ENCODE data around the gene DYNC1H1.

GRCh38 chr14:101991352-101991751 is 27.0 kb downstream of the DYNC1H1 start:
- no peak for TF ChIP-seq POLR2A (IDR thresholded peaks at IDR 0.05)
- TF ChIP-seq CTCF (IDR thresholded peaks at IDR 0.05) = no peak
